C1 segment of cervical spinal cord (tissue), 14 donors: ENCODE data around the gene TTC13.

Source experiments
- DNase-seq, 14 donors: peaks; one replicate each; lab custom pipeline; 2025; lab: John Stamatoyannopoulos, UW

Gene TTC13

DNA sequence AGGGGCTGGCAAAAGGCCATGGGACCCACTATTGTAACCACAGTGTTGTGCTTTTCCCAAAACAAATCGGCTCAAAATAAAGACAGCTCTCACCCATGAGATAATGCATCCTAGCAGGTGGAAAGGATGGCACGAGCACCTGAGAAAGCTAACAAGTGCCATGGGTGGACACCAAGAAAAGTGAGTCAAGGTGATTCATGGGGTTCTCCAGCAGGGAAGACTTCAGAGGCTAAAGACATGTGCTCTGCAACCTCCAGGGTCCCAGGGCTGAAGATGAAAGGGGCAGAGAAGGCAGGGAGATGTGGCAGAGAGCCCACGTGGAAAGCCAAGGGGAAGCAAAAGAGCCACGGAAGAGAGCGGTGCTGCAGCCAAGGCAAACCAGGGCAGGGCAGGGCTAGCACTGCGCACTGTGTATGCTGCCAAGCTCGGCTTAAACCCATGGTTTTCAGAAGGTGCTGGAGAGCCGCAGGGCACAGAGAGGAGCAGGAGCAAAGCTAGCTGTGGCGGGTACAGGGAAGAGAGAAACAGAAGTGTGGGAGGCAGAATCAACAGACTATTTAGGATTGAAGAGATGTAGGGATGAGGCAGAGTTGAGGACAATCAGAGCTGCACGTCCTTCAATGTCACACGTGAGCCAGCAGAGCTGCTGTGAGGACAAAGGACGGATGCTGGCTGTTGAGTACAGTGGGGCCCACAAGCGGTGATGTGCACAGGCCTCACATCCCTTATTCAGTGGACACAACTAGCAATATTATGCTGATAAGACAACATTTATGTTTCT lies 68.5 kb downstream of the TTC13 start:
- peak in 12 of 14 donors; percentile 33 to 87 (median 64) for DNase-seq

- peak in 1 of 14 donors; percentile 12 for DNase-seq
Observed at GRCh38 chr1:230907472-230908205, 71.0 kb downstream of the TTC13 start.

DNA sequence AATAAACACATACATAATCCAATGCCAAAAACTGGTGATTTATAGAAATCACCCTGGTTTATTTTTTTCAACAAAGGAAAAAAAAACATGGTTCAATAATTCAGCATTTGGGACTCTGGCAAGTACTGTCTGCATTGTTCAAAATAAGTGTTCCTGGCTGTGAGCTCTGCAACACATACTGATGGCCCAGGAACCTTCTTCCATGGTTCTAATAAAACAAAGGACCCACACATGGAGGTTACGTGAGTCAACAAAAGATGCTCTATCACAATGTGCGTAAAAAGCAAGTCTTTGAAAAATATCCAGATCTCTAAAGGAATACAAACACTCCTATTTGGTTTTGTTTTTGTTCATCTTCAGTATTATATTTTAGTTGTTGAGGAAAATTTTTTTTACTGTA lies 72.4 kb downstream of the TTC13 start:
- peak in 1 of 14 donors; percentile 12 for DNase-seq

DNA sequence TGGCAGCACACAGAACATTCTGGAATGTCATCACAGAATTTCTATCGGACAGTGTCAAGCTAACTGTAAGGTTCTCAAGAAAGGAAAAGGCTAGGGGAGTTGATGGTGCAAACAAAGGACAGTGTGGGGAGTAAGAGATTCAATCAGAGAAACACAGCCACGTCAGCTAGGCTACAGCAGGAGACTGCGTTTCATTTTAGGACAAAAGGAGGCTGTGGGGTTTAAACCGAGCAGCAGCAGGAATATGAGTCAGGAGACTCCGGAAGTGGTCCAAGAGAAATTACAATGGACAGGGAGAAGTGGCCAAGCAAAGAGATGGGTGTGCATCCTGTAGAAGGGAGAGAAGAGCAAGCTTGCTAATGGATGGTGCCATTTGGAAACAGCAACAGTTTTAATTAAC lies 72.9 kb downstream of the TTC13 start:
- DNase-seq, result peak in 7 of 14 donors; percentile 6 to 55 (median 26)

DNA sequence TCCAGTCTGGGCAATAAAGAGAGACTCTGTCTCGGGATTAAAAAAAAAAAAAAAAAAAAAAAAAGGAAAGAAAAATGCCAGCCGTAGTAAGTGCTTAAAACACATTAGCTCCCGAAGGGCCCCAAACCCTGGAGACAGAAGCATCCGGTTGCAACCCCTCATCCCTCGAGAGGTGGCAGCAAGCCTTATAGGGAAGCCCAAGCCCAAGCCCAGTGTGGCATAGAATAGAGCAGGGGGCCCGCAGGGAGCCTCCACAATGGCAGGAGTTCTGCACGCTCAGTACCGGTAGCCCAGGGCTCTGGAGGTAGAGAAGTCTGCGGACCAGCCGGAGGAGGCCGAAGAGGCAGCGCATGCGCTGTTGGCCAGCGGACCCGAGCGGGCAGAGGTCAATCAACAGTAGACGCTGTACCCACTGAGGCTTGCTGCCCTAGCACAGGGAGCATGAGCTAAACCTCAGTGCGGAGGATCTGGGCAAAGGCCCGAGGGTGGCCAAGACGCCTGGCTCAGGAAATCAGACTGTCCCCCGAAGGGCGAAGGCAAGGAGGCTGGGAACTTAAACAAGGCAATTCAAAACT lies 76.2 kb downstream of the TTC13 start:
- DNase-seq, result no peak

- no peak for DNase-seq
Observed at GRCh38 chr1:230901671-230902070, 77.0 kb downstream of the TTC13 start.

DNA sequence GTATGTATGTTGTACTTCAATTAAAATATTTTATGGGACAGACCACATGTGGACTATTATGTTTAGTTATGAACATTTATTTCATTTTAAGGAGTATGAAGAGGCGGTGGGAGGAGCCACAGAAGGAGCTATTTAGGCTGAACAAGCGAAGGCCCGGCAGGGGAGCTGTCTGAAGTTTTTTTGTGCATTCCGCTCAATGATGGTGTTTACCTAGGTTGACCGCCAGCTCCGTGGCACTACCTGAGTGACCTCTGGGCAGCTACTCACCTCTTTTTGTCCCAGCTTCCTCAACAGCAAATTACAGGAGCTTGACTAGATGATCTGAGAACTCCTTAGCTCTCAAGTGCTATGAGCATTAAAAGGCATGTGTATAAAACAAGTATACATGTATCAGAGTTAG lies 77.7 kb downstream of the TTC13 start:
- no peak for DNase-seq

DNA sequence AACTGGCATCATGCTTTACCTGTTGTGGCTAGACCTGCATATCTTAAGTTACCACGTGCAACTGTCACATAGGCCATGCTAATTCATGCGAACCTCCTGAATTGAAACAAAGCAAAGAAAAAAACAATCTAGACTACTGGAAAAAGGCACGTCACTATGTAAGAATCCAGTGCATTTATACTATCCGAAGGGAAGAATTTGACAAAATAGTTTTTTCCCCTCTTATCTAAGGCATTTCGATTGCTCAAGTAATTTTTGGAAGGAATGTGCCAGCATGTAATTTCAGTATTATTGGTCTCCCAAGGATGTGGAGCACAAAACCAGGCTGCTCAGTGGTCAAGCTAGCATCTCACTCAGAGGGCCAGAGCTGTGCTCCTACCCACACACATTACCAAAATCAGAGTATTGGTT lies 78.8 kb downstream of the TTC13 start:
- DNase-seq, result no peak

DNA sequence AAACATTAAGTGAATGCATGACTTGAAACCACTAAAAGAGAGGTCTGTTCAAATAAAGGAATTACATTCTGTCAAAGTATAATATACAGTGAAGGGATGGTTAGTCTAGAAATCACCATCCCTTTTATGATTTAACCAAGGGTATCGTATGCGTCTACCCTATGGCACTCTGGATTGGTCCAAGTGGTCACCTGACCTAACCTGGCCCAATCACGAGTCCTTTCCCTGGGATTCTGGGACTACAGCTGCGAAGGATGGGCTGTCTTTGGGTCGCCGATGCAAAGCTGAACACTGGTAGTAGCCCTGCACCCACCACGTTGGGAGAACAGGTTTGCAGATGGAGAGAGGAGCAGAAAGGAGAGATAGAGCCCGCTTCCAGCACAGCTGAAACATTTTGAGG lies 79.9 kb downstream of the TTC13 start:
- no peak for DNase-seq

DNA sequence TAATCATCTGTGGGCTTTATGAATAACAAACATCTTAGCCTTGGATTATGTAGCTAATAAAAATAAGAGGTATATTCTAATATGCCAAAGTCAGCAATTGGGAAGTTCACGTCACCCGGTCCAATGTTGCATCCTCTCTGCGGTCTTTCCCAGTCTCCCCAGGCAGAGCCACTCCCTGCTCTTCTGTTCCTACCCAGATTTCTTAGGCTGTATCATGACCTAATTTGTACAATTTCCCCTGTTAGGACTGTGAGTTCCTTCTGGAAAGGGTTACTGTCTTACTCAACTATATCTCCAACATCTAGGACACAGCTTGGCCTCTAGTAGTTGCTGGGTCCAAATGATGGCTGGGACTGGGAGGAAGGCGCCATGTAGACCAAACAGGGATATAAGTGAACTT lies 80.5 kb downstream of the TTC13 start:
- no peak for DNase-seq

GRCh38 chr1:230896779-230897178 lies 81.9 kb downstream of the TTC13 start:
- no peak for DNase-seq

GRCh38 chr1:230895452-230895851 lies 83.2 kb downstream of the TTC13 start:
- DNase-seq, result no peak

- DNase-seq, result no peak
Observed at GRCh38 chr1:230894664-230895063, 84.0 kb downstream of the TTC13 start.

DNA sequence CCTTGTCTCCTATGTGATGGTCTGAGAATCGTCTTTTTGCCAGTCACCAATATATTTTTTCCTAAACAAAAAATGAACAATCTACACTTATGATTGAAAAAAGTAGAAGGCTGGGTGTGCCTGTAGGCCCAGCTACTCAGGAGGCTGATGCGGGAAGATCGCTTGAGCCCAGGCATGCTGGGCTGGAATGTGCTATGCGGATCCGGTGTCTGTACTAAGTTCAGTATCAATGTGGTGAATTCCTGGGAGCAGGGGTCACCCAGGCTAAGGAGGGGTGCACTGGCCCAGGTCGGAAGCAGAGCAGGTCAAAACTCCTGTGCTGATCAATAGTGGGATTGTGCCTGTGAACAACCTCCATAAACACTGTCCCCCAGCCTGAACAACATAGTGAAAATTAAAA lies 84.6 kb downstream of the TTC13 start:
- DNase-seq, result no peak

DNA sequence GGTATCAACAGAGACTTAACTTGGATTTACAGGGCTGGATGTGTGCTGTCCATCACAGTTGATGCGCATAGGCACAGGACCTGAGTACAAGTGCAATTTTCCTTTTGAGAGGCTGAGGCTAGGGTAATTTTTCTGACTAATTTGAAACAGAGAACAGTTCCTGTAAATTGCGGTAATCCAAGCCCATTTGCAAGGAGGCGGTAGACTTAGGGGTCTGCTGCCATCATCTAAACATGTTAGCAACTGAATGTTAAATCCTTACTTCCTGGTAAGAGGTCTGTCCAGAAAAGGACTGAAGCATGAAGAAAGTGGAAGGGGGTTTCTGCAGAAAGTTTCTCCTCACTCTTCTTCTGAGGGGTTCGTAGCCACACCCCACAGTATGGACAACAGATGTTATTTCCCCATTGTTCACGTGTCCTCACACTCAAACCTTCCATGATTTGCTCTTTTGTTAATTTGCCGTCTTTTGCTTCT lies 86.6 kb downstream of the TTC13 start:
- DNase-seq, result no peak

DNA sequence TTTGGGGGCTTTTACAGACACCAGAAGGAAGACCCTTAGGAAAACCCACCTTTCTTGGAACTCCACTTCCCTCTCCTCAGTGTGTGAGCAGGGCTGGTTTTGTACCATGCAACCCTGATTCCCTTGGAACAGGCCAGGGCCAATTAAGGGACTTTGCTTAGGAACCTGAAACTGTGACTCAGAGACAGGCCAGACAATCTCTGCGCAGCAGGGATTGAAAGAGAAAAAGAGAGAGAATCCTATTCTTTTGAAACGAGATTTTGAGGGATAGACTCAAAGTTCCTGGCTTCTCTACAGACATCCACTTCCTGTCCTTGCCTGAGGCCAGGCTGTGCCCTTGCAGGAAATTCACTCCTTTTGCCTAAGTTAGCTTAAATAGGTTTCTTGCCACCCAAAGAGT lies 87.2 kb downstream of the TTC13 start:
- DNase-seq, result no peak

GRCh38 chr1:230884646-230885045 lies 94.0 kb downstream of the TTC13 start:
- DNase-seq, result no peak

GRCh38 chr1:230883967-230884366 lies 94.7 kb downstream of the TTC13 start:
- no peak for DNase-seq

DNA sequence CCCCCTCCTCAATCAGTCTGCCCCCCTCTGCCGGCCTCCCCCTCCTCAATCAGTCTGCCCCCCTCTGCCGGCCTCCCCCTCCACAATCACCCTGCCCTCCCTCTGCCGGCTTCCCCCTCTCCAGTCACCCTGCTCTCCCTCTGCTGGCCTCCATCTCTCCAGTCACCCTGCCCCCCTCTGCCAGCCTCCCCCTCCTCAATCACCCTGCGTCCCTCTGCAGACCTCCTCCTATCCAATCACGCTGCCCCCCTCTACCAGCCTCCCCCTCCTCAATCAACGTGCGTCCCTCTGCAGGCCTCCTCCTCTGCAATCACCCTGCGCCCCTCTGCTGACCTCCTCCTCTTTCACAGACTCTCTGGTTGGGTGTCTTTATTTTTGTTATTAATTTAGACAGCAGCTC lies 98.9 kb downstream of the TTC13 start:
- DNase-seq, result no peak

DNA sequence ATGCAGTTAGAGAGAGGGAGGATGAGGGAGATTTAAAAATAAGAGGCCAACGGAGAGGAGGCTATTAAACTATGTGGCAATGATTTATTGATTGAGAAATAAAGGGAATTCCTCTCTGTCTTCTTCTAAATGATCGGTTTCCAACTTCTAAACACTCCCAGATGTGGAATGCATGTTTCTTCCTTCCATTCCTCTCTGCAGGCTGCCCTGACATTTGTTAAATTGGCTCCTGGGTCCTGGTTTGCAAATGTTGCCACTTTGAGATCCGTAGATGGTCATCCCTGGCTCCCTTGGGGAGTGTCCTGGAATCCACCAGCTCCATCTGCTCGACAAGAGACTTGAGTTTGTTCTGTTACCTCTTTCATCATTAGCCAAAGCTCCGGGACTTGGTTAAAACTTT lies 100.1 kb downstream of the TTC13 start:
- no peak for DNase-seq

- no peak for DNase-seq
Observed at GRCh38 chr1:230877924-230878590, 100.6 kb downstream of the TTC13 start.
